Keratinocyte (primary cell): ENCODE data around the gene SMG6. TPM values are rescaled to one million over a fixed set of nuclear protein-coding genes. Genes with fewer than 3 reads are reported as not detected.

Experiments used
- DNase-seq: peaks from one replicate; pipeline ENCODE4 v3.0.0-alpha.2; 2011; ENCODE audit warnings: low read depth, missing footprints, low spot score
- FAIRE-seq: peaks from 2 replicates; lab custom pipeline; 2011; peaks lifted over from hg19 to GRCh38; lab: Jason Lieb, UNC
- H2AFZ ChIP-seq: 2 replicates; pipeline ENCODE4 v1.6.0; 2012; ENCODE audit warnings: low read length, control low read depth, inconsistent platforms; ENCODE audit not compliant: control insufficient read depth
- H3K27ac ChIP-seq: 2 replicates; pipeline ENCODE4 v1.5.1; 2011; ENCODE audit warnings: low read length; ENCODE audit not compliant: control insufficient read depth, insufficient read depth
- H3K27me3 ChIP-seq: 3 replicates; pipeline ENCODE4 v1.6.0; 2011; ENCODE audit warnings: low read length; ENCODE audit not compliant: control insufficient read depth, insufficient read depth; ENCODE audit errors: extremely low read depth
- H3K36me3 ChIP-seq, 2 experiments: 2 replicates in 1 of 2; 3 replicates in 1 of 2; pipeline ENCODE4 v1.5.1; 2011; ENCODE audit warnings: low read length in 2 of 2, mild to moderate bottlenecking in 1 of 2; ENCODE audit not compliant: control insufficient read depth in 2 of 2, insufficient read depth in 2 of 2; ENCODE audit errors: extremely low read depth in 1 of 2
- H3K4me1 ChIP-seq: 3 replicates; pipeline ENCODE4 v1.5.1; 2011; ENCODE audit warnings: low read length; ENCODE audit not compliant: control insufficient read depth, insufficient read depth; ENCODE audit errors: extremely low read depth
- H3K4me2 ChIP-seq: 3 replicates; pipeline ENCODE4 v1.6.0; 2011; ENCODE audit warnings: low read depth, low read length; ENCODE audit not compliant: control insufficient read depth, insufficient read depth; ENCODE audit errors: extremely low read depth
- H3K4me3 ChIP-seq, 3 experiments: fragments of 200-600 bp in 1 of 3; sonication (generic) in 1 of 3; 2 replicates in 2 of 3; 3 replicates in 1 of 3; pipeline ENCODE4 v1.5.1; 2011 to 2016; ENCODE audit warnings: low read length in 3 of 3, mild to moderate bottlenecking in 3 of 3, control low read depth in 2 of 3, inconsistent platforms in 1 of 3, low read depth in 1 of 3, mixed read lengths in 1 of 3, mixed run types in 1 of 3, moderate library complexity in 1 of 3; ENCODE audit not compliant: control insufficient read depth in 2 of 3, insufficient read depth in 2 of 3; ENCODE audit errors: extremely low read depth in 1 of 3
- H3K79me2 ChIP-seq: 2 replicates; pipeline ENCODE4 v1.6.0; 2012; ENCODE audit warnings: low read length; ENCODE audit not compliant: control insufficient read depth, insufficient read depth
- H3K9ac ChIP-seq: 3 replicates; pipeline ENCODE4 v1.6.0; 2011; ENCODE audit warnings: low read length; ENCODE audit not compliant: control insufficient read depth, insufficient read depth; ENCODE audit errors: extremely low read depth
- H3K9me1 ChIP-seq: 3 replicates; pipeline ENCODE4 v1.6.0; 2011; ENCODE audit warnings: low read length; ENCODE audit not compliant: control insufficient read depth, insufficient read depth; ENCODE audit errors: extremely low read depth
- H3K9me3 ChIP-seq: 2 replicates; pipeline ENCODE4 v1.5.1; 2012; ENCODE audit warnings: low read depth, low read length; ENCODE audit not compliant: control insufficient read depth
- H4K20me1 ChIP-seq: 3 replicates; pipeline ENCODE4 v1.6.0; 2011; ENCODE audit warnings: low read length; ENCODE audit not compliant: control insufficient read depth, insufficient read depth; ENCODE audit errors: extremely low read depth
- CTCF ChIP-seq, 3 experiments: IDR thresholded peaks in 1 of 3; conservative IDR thresholded peaks in 1 of 3; optimal IDR thresholded peaks in 1 of 3; 2 replicates in 2 of 3; 3 replicates in 1 of 3; pipeline versions ENCODE3 to v1.5.1; 2011; ENCODE audit warnings: low read length in 3 of 3, mild to moderate bottlenecking in 3 of 3, moderate library complexity in 2 of 3, control low read depth in 1 of 3, inconsistent platforms in 1 of 3; ENCODE audit not compliant: insufficient read depth in 2 of 3; ENCODE audit errors: extremely low read depth in 1 of 3
- EZH2 ChIP-seq: IDR thresholded peaks from one replicate; pipeline ENCODE4 v1.6.1; 2012; ENCODE audit warnings: inconsistent platforms, mild to moderate bottlenecking, low read length, moderate library complexity
- dilution Hi-C: fragments of 300-500 bp; cut with MboI; formaldehyde crosslinking; loops from one replicate; pipeline ENCODE4 v1.7.0; 2020; ENCODE audit warnings: low sequenced_read_pairs; ENCODE audit not compliant: extremely low pct_ligation_motif_present
- polyA plus RNA-seq, 5 experiments: library from polyadenylated mRNA; depleted of rRNA in 3 of 5; stranded (reverse) in 3 of 5; stranded (forward) in 1 of 5; unstranded in 1 of 5; fragments of >200 nt; gene quantifications; 1 replicate in 1 of 5; 2 replicates in 3 of 5; 3 replicates in 1 of 5; pipeline versions ENCODE4 v1.2.1 to v1.2.3, GENCODE V29; 2011 to 2012; ENCODE audit warnings: missing spikeins in 2 of 5, low read depth in 1 of 5, low replicate concordance in 1 of 5

The SMG6 gene
- polyA plus RNA-seq, 1 donor (not counting 4 experiments of a cell fraction or from before 2014, with no cell fraction given), result 3.6 TPM

- Histone ChIP-seq H3K4me1 (peaks cover 28% of the 10 kb centered on the region), H3K9me3 (no peaks in the 10 kb centered on the region), H3K9me1 (no peaks in the 10 kb centered on the region), H3K4me2 (no peak overlapping the region), H3K4me3 (no peak overlapping the region), H3K36me3 (peaks cover 15 to 20% of the 10 kb centered on the region in 2 experiments), H2AFZ (no peak overlapping the region), H3K27ac (peak overlapping the region; percentile 29), H3K9ac (no peak overlapping the region), H3K27me3 (no peaks in the 10 kb centered on the region), H3K79me2 (no peaks in the 10 kb centered on the region), H4K20me1 (no peaks in the 10 kb centered on the region)
- TF ChIP-seq EZH2, result no peak
- TF ChIP-seq CTCF (optimal IDR thresholded peaks at IDR 0.05 in 1 of 3, IDR thresholded peaks at IDR 0.05 in 1 of 3, conservative IDR thresholded peaks at IDR 0.05 in 1 of 3; ENCODE audit: extremely low read depth in 1 of 3, insufficient read depth in 2 of 3, low read length in 3 of 3), result no peak
- dilution Hi-C loops, result no loop called here
- FAIRE-seq (no peak), DNase-seq (no peak)
Measured at GRCh38 chr17:2082003-2082781, 221.4 kb downstream of the SMG6 start.

GRCh38 chr17:2081564-2081963, 222.0 kb downstream of the SMG6 start:
- Histone ChIP-seq H3K36me3 (peaks cover 15 to 18% of the 10 kb centered on the region in 2 experiments), H3K4me1 (peaks cover 29% of the 10 kb centered on the region), H3K4me2 (no peak overlapping the region), H3K9me3 (no peaks in the 10 kb centered on the region), H4K20me1 (no peaks in the 10 kb centered on the region), H2AFZ (no peak overlapping the region), H3K27ac (peak overlapping the region; percentile 29), H3K4me3 (no peak overlapping the region), H3K79me2 (no peaks in the 10 kb centered on the region), H3K9ac (no peak overlapping the region), H3K27me3 (no peaks in the 10 kb centered on the region), H3K9me1 (no peaks in the 10 kb centered on the region)
- dilution Hi-C loops, result no loop called here
- FAIRE-seq (peak; percentile 73), DNase-seq (no peak)
- TF ChIP-seq CTCF (optimal IDR thresholded peaks at IDR 0.05 in 1 of 3, IDR thresholded peaks at IDR 0.05 in 1 of 3, conservative IDR thresholded peaks at IDR 0.05 in 1 of 3; ENCODE audit: extremely low read depth in 1 of 3, insufficient read depth in 2 of 3, low read length in 3 of 3) (no peak), EZH2 (no peak)
